ENCODE data around the gene LPP. TPM values are rescaled to one million over a fixed set of nuclear protein-coding genes. Genes with fewer than 3 reads are reported as not detected.

Gene LPP
- total RNA-seq, 4 donors from 2014 or later, result 109 to 170 (median 132) TPM

- no peak for TF ChIP-seq POLR2A (IDR thresholded peaks at IDR 0.05)
- no peak for TF ChIP-seq CTCF (IDR thresholded peaks at IDR 0.05)
- Histone ChIP-seq H3K27me3 (no peaks in the 10 kb centered on the region), H3K9me3 (no peaks in the 10 kb centered on the region), H3K4me1 (no peaks in the 10 kb centered on the region), H3K36me3 (no peaks in the 10 kb centered on the region), H3K4me3 (no peak overlapping the region), H3K27ac (no peak overlapping the region)
- DNase-seq, result peak in 2 of 3 donors; percentile 43 to 52
These were observed 419.5 kb downstream of the LPP start for GRCh38 chr3:188573291-188573940.

GRCh38 chr3:188573956-188574355 lies 420.0 kb downstream of the LPP start:
- DNase-seq, result no peak
- H3K27ac ChIP-seq, result no peak overlapping the region
- no peak overlapping the region for H3K4me3 ChIP-seq

GRCh38 chr3:188574885-188575284 lies 420.9 kb downstream of the LPP start:
- no peak overlapping the region for H3K4me3 ChIP-seq
- H3K36me3 ChIP-seq, result no peaks in the 10 kb centered on the region
- H3K27ac ChIP-seq, result no peak overlapping the region
- H3K9me3 ChIP-seq, result no peaks in the 10 kb centered on the region
- TF ChIP-seq POLR2A (IDR thresholded peaks at IDR 0.05) (no peak), CTCF (IDR thresholded peaks at IDR 0.05) (no peak)
- no peaks in the 10 kb centered on the region for H3K4me1 ChIP-seq
- DNase-seq, result no peak
- no peaks in the 10 kb centered on the region for H3K27me3 ChIP-seq

More at GRCh38 chr3:188573956-188574355, 420.0 kb downstream of the LPP start:
- H3K27me3 ChIP-seq, result no peaks in the 10 kb centered on the region
- no peaks in the 10 kb centered on the region for H3K9me3 ChIP-seq
- TF ChIP-seq CTCF (IDR thresholded peaks at IDR 0.05) (no peak), POLR2A (IDR thresholded peaks at IDR 0.05) (no peak)
- H3K4me1 ChIP-seq, result no peaks in the 10 kb centered on the region
- no peaks in the 10 kb centered on the region for H3K36me3 ChIP-seq

- Histone ChIP-seq H3K4me3 (no peak overlapping the region), H3K27ac (no peak overlapping the region), H3K36me3 (no peaks in the 10 kb centered on the region), H3K9me3 (no peaks in the 10 kb centered on the region), H3K27me3 (no peaks in the 10 kb centered on the region), H3K4me1 (no peaks in the 10 kb centered on the region)
- no peak for DNase-seq
- no peak for TF ChIP-seq CTCF (IDR thresholded peaks at IDR 0.05)
- TF ChIP-seq POLR2A (IDR thresholded peaks at IDR 0.05), result no peak
These were observed 421.5 kb downstream of the LPP start for GRCh38 chr3:188575501-188575900.

- H3K36me3 ChIP-seq, result no peaks in the 10 kb centered on the region
- no peak overlapping the region for H3K4me3 ChIP-seq
- no peak for DNase-seq
- H3K27ac ChIP-seq, result peak overlapping the region in 1 of 4 donors; percentile 48
- TF ChIP-seq CTCF (IDR thresholded peaks at IDR 0.05) (no peak), POLR2A (IDR thresholded peaks at IDR 0.05) (no peak)
- no peaks in the 10 kb centered on the region for H3K27me3 ChIP-seq
- H3K9me3 ChIP-seq, result no peaks in the 10 kb centered on the region
- H3K4me1 ChIP-seq, result peaks cover 0 to under 1% (median 0%) of the 10 kb centered on the region in 4 donors
These were observed 423.6 kb downstream of the LPP start for GRCh38 chr3:188577539-188577938.

Data from Peyer's patch (tissue), 4 donors.